GM18868 (cell line): ENCODE measurements around the gene AXIN1.

Source experiments
- ATAC-seq: cut with Tn5 transposase; IDR thresholded peaks from one replicate; pipeline ENCODE4 v1.9.1; 2021; ENCODE audit warnings: mild to moderate bottlenecking, moderate library complexity; ENCODE audit not compliant: unreplicated experiment

Gene AXIN1

DNA sequence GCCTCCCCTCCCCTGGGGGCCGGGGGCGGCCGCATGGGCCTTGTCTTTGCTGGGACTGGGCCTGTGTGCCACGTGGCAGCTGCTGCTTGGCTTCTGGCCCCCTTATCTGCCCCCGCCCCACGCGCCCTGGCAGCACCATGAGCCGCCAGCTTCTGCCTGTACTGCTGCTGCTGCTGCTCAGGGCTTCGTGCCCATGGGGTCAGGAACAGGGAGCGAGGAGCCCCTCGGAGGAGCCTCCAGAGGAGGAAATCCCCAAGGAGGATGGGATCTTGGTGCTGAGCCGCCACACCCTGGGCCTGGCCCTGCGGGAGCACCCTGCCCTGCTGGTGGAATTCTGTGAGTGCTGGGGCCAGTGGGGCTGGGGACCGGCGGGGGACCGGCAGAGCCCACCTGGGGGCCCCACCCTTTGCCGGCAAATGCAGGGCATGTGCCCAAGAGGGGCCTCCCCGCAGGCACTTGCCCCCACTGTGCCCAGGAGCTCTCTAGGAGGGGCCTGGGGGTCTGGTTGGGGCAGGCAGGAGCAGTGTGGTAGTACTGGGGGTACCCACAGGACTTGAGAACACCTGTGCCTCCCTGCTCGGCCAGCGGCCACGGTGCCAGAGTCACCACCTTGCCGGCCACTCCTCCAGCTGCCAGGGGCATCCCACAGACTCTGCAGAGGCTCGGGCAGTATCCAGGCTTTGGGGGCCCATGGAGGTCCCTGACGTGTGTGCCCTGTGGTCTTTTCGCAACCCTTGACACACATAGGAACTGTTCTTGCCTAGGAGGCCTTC is 69.3 kb downstream of the AXIN1 start, which contains the start of gene PDIA2:
TSS of gene PDIA2 (plus strand) at position 132 of the 773 bp plus-strand sequence. CDS start at position 138, 6 bp downstream.
- no peak for ATAC-seq

GRCh38 chr16:282491-282890 is 70.0 kb downstream of the AXIN1 start:
- ATAC-seq, result no peak

- ATAC-seq, result no peak
These were observed 70.8 kb downstream of the AXIN1 start for GRCh38 chr16:281660-282255.

DNA sequence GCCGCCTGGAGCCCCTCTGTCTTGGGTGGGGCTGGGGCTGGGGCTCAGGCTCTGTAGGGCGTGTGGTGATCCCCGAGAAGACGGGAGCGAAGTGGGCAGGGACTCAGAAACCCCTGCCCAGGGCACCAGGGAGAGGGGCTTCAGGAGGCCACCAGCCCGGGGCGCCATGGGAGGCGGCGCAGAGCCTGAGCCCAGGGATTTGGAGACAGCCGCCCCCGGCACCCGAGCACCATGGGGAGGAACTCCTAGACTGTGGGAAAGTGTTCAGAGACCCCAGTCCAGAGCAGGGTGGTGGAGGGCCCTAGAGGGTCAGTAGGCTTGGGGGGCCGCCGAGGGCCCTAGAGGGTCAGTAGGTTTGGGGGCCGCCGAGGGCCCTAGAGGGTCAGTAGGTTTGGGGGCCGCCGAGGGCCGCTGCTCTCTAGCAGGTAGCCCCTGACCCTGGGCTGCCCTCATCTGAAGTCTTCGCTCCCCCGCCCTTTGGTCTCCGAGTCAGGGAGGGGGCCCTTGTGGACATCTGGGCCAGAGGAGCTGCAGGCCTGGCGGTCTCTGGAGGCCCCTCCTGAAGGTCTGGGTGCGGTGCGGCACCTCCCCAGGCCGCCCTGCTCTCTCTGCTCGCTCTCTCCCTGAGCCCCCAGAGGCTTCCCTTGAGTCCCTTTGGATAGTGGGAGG is 71.4 kb downstream of the AXIN1 start:
- no peak for ATAC-seq

DNA sequence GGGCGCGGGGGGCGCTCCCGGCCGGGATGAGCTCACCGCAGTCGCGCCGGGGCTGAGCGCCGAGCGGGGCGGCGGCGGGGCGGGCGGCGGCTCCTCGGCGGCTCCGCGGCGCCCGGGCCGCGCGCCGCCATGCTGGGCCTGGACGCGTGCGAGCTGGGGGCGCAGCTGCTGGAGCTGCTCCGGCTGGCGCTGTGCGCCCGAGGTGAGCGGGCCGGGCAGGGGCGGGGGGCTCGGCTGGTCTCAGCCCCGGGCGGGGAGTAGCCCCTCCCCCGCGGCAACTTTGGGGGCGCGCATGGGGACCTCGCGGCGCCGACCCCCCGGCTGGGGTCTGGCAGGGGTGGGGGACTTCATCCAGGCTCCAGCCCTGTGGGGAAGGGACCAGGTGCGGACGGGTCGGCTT is 72.0 kb downstream of the AXIN1 start, which contains the start of gene ARHGDIG:
TSS of gene ARHGDIG (plus strand) at position 40 of the 400 bp plus-strand sequence. CDS start at position 130, 90 bp downstream.
- no peak for ATAC-seq

DNA sequence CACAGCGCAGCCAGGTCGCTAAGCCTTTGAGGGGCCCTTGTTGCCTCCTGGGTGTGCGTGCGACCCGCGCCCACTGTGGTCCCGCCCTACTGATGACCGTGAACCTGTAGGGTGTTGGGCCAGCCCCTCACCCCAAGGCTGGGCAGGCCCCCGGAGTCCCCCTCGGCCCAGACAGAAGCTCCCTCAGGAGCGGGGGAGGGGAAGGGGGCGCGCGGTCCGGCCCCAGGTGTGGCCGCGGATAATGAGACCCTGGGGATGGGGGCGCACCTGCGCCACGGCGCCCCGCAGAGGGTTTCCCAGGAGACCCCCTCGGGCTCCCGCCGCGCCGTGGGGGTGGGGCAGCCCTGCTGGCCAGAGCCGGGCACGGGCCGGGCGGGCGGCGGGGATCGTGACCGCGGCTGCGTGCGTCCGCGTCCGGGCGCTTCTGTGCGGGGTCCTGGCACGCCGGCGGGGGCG is 72.5 kb downstream of the AXIN1 start:
- ATAC-seq, result no peak

DNA sequence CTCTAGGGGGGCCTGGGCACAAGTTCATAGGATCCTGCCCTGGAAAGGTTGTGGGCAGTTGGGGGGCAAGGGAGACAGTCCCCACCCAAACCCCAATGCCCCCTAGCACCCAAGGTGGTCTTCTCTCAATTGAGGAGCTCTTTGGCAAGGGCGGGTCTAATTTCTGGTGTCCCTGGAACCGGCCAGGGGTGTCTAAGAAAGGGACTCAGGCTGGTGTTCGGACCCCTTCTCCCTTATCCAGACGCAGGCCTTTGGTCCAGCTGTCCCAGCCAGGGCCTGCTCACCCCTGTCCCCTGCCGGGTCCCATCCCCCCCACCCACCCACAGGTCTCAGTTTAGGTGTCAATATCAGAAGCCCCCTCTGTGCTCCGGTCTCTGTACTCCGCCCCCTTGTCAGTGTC is 73.0 kb downstream of the AXIN1 start:
- no peak for ATAC-seq

DNA sequence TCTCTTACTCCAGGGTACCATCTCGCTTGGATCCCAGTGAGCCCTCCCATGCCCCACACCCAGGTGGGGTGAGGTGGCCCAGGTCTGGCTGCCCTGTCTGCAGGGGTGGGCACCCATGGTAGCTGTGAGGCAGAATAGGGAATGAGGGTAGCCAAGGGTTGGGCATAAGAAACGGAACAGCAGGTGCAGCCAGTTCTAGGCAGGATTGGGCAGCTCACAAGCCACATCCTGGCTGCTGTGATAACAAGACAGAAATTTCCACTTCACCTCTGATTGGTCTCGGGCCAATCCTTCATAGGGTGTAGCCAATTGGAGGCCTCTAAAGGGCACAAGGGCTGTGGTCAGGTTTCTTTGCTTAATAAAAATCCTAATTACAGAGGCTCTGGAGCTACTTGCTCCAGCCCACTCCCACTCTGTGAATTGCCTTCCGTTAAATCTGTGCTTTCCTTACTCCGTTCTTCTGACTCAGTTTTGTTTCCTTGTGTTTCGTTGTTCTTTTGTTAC is 73.6 kb downstream of the AXIN1 start:
- no peak for ATAC-seq

DNA sequence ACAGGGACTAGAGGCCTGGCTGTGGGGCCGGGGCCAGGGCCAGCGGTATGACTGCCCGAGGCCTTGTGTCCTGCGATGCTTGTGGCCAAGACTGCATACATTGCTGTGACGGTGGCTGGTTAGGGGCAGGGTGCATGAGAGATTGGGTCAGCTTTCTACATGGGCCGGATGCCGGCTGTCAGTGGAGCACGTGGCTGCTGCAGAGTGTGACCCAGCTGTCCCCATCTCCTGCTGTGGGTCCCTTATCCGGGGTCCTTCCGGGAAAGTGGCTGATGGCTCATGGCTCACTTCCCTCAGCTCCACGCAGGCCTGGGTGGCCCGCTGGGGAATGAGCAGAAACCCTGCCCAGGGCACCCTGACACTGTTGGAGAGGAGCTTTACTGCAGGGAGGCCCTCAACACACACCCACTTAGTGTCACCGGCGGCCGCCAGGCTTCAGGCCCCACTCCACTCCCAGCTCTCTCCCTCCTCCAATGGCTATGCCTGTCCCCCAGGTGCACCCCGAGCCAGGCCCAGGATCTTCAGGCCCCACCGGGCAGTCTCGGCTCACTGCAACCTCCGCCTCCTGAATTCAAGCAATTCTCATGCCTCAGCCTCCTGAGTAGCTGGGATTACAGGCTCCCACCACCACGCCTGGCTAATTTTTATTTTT is 76.0 kb downstream of the AXIN1 start:
- ATAC-seq, result no peak

- no peak for ATAC-seq
These were observed 76.7 kb downstream of the AXIN1 start, which contains the start of gene RGS11 for GRCh38 chr16:275786-276232. RGS11 (minus strand) TSS chr16:275944; CDS start chr16:275911, 33 bp downstream.

DNA sequence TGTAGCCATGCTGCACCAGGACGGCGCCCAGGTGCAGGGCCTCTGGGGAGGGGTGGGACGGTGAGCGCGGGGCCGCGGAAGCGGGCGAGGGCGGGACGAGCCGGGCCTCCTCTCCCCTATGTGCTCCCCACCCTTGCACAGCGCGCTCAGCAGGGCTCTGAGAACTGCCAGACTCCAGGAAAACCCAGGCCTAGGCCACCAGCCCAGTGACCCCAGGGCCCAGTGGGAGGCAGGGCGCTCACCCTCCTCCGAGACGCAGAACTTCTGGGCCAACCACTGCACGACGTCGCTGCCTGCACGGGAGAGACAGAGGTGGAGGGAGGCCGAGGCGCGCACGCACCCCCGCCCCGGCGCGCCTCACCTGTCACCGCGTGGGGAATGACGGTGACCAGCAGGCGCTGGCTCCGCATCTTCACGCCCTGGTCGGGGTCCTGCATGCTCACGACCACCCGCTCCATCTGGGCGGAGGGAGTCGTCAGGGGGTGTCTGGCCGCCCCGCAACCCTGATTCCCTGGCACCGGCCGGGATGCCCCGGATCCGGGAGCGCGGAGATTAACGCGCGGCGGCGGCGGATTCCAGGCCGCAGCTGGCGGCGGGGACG is 77.4 kb downstream of the AXIN1 start:
- ATAC-seq, result no peak

- no peak for ATAC-seq
These were observed 78.7 kb downstream of the AXIN1 start for GRCh38 chr16:273547-274421.

DNA sequence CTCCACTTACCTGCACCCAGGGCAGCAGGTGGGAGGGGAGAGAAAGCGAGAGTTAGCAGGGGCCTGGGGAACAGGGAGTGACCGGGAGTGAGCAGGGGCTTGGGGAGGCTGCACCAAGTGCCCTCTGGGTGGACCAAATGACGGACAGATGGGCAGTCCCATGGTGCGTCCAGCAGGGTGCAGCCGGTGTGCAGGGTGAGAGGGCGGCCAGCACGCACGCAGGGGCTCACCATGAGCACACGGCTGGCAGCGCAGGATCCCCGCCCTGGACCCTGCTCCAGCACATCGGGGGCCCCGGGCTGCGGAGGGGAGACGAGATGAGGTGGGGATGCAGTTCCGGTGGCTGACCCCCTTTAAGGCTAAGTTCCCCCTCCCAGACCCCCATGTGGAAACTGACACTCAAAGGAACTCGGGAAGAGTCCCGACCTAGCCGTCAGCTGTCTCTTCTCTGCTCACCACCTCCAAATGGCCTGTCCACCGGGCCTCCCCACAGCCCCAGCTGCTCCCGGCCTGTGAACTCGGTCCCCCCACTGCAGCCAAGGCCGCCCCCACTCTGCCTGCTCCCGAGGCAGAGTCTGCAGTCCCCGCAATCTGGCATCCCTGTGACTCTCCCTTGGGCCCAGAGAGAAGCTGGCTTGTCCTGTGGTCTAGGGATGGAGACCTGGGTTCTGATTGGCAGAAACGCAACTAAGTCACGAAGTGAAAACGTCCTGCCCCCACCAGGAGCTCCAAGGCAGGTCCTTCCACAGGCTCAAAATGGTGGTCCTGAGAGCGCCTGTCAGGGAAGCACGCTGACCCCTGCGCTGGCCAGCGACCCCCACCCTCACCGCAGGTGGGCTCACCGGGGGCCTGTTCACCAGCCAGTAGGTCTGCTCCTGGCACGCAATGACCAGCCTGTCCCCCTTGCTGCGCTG is 79.6 kb downstream of the AXIN1 start:
- ATAC-seq, result no peak

DNA sequence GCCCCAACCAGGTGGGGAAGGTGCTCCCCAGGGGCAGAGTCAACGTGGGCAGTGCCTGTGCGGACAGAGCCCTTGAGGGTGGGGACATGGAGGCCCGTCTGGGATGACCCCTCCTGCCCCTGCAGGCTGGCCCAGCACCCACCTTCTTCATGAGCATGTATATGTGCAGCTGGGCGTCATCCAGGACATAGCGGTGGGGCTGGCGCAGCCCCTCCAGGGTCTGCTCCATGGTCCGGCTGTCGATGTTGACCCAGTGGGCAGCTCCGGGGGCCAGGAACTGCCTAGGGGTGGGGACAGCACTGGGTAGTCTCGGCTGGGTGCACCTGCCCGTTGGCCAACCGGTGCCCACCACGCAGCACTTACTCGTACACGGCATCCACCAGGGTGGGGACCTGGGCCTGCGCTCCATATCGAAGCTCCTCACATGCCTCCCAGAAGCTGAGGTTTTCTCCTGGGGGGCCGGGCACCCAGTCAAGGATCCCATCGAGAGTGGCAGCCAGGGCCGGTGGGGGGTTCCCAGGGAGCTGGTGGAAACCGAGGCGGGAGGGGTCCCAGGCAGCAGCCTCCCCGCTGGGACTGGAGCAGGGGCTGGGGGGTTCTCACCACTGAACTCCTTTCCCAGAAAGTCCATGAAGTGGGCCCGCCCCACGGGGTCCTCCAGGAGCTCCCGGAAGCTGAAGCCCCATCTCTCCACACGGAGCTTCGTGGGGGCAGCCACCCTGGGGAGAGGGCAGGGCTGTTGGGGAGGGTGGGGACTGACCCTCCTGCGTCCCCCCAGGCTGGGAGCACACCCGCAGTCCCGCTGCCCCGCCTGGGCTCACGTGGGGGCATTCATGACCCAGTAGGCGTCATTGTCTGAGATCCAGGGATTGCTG is 81.9 kb downstream of the AXIN1 start:
- no peak for ATAC-seq

DNA sequence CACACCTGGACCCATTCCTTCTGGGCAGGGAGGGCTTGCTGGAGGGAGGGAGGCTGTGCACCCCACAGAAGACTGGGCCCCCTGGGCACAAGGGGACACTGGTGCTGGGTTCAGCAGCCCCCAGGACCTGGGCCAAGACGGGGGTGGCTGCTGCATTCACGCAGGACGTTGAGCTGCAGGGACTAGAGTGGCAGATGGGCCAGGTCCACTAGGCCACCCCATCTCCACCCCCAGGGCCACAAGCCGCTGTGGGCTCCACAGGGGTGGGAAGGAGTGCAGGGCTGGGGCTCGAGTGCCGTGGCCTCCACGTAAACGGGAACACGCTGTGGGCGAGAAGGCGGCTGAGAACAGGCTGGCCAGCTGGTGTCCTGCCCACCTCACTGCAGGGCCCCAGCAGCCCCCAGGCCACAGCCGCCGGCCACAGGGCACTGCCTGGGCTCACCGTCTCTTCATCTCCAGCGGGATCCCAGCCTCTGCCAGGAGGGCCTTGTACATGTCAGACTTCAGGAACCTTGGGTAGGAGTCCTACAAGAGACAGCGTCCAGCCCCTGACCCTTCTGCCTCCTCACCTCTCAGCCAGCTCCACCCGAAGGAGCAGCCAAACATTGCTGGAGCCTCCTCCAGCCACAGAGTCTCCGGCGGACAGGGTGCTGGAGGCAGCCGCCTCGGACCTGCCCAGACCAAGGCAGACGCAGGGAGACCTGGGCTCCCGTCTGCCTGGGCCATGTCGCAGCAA is 83.3 kb downstream of the AXIN1 start:
- no peak for ATAC-seq

- ATAC-seq, result no peak
These were observed 84.1 kb downstream of the AXIN1 start for GRCh38 chr16:268141-269053.
